NOMO-1 treated with dmso at 0.1 percent for 144 hours (cell line): Measurements from ENCODE around the gene MEGF6.

Experiments
- DNase-seq: peaks from one replicate; lab custom pipeline; 2025; ENCODE audit not compliant: unreplicated experiment; lab: John Stamatoyannopoulos, UW

Gene MEGF6

DNA sequence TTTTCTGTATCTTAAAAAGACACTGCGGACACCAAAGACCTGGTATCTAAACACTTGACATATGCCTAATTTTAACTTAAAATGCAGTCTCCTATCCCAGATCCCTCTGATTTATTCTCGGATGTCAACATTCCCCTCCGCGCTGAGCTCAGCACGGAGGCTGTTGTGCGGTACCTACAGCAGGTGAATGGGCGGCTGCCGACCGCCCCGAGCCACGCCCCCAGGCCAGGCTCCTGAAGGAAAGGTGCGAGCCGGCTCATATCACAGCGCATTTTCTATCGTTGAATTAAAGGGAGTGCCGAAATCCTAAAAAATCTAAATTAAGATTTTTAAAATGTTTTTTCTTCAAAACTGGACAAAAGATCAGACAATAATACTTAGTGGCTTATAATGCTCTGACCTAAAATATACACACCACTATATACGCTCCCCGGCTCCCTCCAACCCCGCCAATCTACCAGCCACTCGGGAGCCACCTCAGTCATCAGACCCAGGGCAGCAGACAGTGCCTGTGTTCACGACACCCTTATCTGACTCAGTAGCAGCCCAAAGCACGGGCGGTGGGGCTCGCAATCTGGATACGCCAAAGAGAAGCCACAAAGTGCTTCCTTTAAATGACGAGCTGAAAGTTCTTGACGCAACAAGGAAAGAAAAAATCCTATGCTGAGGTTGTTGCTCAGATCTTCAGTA is 34.5 kb upstream of the MEGF6 start:
- no peak for DNase-seq

DNA sequence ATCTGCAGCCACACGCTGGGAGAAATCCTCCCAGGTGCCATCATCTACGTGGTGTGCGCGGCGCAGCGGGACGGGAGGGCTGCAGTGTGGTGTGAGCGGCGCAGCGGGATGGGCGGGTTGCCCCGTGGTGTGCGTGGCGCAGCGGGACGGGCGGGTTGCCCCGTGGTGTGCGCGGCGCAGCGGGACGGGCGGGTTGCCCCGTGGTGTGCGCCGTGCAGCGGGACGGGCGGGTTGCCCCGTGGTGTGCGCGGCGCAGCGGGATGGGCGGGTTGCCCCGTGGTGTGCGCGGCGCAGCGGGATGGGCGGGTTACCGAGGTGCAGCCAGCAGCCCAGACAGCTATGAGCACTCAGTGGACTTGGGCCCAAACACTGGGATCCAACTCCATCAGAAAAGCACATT is 33.9 kb upstream of the MEGF6 start:
- DNase-seq, result no peak

DNA sequence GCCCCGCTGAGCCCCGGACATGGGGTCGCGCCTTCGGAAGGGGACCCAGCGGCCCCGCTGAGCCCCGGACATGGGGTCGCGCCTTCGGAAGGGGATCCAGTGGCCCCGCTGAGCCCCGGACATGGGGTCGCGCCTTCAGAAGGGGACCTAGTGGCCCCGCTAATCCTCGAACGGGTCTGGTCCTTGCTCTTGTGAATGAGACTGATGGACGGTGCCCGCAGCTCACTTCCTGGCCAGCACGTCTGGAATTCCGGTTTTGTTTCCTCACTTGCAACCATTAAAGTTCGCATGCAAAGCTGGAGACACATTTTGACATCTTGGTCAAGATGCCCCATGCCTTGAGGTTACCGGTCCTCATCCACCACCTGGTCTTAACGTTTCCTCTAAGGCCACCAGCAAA is 33.0 kb upstream of the MEGF6 start:
- no peak for DNase-seq

- DNase-seq, result no peak
These were observed 31.8 kb upstream of the MEGF6 start for GRCh38 chr1:3642919-3643675.

DNA sequence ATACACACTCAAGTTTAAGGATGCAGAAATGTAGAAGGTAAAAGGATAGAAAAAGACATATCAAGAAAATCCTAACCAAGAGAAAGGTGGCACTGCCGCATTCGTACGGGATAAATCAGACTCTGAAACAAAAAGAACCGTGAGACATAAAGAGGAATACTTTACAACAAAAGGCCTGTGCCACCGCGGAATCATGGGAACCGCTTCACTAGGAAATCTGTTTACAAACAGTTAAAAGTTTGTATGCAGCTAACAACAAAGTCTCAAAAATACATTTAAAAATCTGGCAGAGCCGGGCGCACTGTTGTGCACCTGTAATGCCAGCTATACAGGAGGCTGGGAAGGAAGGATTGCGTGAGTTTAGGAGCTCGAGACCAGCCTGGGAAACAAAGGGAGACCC is 30.5 kb upstream of the MEGF6 start:
- no peak for DNase-seq

DNA sequence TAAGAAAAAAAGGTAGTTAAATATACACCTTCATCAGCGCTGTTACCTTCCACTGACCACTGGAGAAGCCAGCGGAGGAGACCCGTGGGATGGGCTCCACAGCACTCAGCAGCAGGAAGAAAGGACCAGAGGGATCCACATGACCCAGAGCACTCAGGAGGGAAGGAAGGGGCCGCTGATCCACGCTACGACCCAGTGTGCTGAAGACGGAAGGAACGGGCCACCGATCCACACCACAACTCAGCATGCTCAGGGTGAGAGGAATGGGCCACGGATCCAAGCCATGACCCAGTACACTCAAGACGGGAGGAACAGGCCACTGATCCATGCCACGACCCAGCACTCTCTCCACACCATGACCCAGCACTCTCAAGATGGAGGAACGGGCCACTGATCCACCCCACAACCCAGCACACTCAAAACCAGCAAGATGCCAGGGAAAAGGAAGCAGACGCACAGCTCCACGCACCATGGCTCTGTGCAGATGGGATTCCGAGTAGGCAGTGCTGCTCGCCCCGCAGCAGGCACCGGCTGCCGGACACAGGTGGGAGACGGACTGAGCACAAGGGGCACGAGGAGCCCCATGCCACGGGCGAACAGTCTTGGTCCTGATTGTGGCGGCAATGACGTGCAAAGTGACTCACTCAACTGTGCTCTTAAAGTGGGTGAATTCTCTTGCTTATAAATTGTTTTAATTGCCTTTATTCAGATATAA is 29.9 kb upstream of the MEGF6 start:
- DNase-seq, result no peak

GRCh38 chr1:3640121-3640837 is 29.0 kb upstream of the MEGF6 start:
- no peak for DNase-seq

DNA sequence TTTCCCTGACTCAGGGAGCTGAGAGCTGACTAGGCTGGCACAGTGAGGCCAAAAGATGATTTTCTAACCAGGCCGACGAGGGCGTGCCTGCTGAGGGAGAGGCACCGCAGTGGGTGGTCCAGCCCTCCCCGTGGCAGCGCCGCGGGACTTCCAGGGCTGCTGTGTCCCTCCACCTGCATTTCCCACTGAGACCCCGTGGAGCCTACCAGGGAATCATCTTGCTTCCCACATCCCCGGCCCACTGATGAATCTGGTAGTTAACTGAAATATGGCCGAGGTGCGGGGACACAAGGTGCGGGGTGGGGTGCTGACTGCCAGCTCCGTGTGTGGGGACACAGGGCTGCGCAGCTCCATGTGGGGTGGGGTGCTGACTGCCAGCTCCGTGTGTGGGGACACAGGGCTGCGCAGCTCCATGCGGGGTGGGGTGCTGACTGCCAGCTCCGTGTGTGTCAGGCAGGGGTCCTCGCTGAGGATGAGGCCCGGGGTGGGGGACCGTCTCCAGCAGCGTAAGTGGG is 28.1 kb upstream of the MEGF6 start:
- no peak for DNase-seq

GRCh38 chr1:3638676-3639075 is 27.4 kb upstream of the MEGF6 start:
- DNase-seq, result no peak

DNA sequence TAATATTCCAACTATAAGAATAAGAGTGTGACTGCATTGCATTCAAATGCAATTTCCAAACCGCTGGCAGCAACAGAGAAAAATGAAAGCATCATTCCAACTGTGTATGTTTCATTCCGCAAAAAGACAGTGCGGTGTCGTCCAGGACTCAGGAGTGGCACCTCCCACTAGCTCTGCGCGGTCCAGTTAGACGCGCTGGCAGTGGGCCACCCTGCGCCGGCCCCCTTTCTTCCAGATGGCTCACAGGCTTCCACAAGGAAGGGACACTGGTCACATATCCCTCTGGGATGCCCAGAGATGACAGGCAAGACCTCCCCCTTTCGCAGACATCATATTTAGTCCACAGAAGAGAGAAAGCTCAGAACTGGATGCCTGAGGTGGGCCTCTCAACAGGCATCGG is 26.7 kb upstream of the MEGF6 start:
- no peak for DNase-seq

- no peak for DNase-seq
These were observed 25.2 kb upstream of the MEGF6 start for GRCh38 chr1:3636531-3636930.

- DNase-seq, result no peak
These were observed 24.8 kb upstream of the MEGF6 start for GRCh38 chr1:3636080-3636479.

- DNase-seq, result no peak
These were observed 22.9 kb upstream of the MEGF6 start for GRCh38 chr1:3634059-3634800.

DNA sequence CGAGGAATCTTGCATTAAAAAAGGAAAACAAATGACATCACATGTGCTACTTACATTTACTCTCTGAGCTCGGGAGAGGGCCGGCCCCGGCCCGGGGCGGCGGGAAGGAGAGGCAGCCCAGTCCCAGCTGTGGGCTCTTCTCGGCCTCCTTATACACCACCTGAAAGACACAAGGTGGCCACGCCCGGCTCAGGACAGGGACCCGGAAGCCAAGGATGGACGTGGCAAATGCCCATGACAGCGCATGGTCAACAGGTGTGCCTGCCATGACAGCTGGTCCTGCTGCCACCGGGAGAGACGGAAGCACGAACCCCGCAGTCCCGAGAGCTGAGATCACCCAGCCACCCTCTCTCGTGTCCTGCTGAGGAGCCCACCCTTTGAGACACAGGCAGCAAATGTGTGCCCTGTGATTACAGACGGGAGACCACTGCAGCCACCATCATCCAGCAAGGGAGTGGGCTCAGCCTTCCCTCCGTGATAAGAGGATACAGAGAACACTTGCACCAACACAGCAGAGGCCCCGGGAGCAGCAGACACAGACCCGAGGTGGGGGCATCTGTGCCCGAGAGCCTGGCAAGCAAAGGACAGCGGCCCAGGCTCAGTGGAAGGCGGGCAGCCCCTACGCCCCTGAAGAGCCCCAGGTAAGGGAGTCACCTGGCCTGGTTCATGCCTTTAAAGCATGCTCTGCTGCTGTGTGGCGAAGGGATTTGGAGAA is 22.2 kb upstream of the MEGF6 start:
- no peak for DNase-seq

- DNase-seq, result no peak
These were observed 21.5 kb upstream of the MEGF6 start for GRCh38 chr1:3632716-3633343.

DNA sequence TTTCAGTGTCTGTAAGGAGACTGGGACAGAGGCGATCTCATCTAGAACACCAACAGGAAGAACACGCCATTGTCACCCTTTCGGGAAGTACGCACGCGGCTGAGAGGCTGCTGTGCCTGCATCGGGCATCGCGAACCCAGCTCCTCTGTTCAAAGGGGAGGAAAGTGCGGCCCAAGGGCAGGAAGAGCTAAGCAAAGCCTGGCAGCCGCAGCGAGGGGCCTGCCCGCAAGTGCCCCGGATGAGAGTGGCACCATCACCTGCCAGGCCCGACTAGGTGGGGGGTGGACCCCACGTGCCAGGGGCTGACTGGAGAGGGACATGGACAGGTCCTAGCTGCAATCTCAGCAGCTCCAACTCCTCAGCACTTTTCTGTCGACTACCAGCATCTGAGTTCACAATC is 21.0 kb upstream of the MEGF6 start:
- DNase-seq, result no peak

GRCh38 chr1:3631320-3632260 is 20.3 kb upstream of the MEGF6 start:
- no peak for DNase-seq

GRCh38 chr1:3630914-3631313 is 19.6 kb upstream of the MEGF6 start:
- no peak for DNase-seq
